Mesenchymal stem cell (in vitro differentiated cells and primary cell): ENCODE results near the gene GPR33.
"Not testable (repeated sequence)": the region's sequence is repeated elsewhere in the genome, so short reads cannot be mapped to it uniquely, and the experiment has no call there.

Experiments used
- DNase-seq: peaks from one replicate; pipeline ENCODE4 v3.0.0-alpha.2; 2013
- H2AFZ ChIP-seq: one replicate; pipeline ENCODE4 v1.6.1; 2013; ENCODE audit warnings: low read depth, mild to moderate bottlenecking, control low read depth, inconsistent platforms, low read length, moderate library complexity
- H2AK5ac ChIP-seq: 2 replicates; pipeline ENCODE4 v1.6.1; 2013; ENCODE audit warnings: low read length, moderate library complexity, mild to moderate bottlenecking, inconsistent platforms; ENCODE audit not compliant: severe bottlenecking
- H2BK120ac ChIP-seq: one replicate; pipeline ENCODE4 v1.6.1; 2013; ENCODE audit warnings: low read depth, mild to moderate bottlenecking, inconsistent platforms, low read length, moderate library complexity
- H2BK12ac ChIP-seq, 2 experiments: one replicate each; pipeline ENCODE4 v1.6.1; 2013; ENCODE audit warnings: inconsistent platforms in 2 of 2, low read length in 2 of 2, mild to moderate bottlenecking in 2 of 2, moderate library complexity in 2 of 2, control low read depth in 1 of 2
- H2BK15ac ChIP-seq: one replicate; pipeline ENCODE4 v1.6.1; 2013; ENCODE audit warnings: mild to moderate bottlenecking, low read depth, inconsistent platforms; ENCODE audit not compliant: poor library complexity, severe bottlenecking
- H2BK5ac ChIP-seq: 2 replicates; pipeline ENCODE4 v1.6.1; 2013; ENCODE audit warnings: low read depth, mild to moderate bottlenecking, low read length, control low read depth, inconsistent platforms; ENCODE audit not compliant: poor library complexity, severe bottlenecking
- H3K14ac ChIP-seq, 2 experiments: one replicate each; pipeline ENCODE4 v1.6.1; 2013; ENCODE audit warnings: inconsistent platforms in 2 of 2, low read length in 2 of 2, control low read depth in 1 of 2, mild to moderate bottlenecking in 1 of 2, moderate library complexity in 1 of 2
- H3K18ac ChIP-seq, 2 experiments: one replicate each; pipeline ENCODE4 v1.6.1; 2013; ENCODE audit warnings: inconsistent platforms in 2 of 2, low read length in 2 of 2, control low read depth in 1 of 2, low read depth in 1 of 2, mild to moderate bottlenecking in 1 of 2
- H3K23ac ChIP-seq, 2 experiments: one replicate each; pipeline ENCODE4 v1.6.1; 2013; ENCODE audit warnings: inconsistent platforms in 2 of 2, low read length in 2 of 2, mild to moderate bottlenecking in 2 of 2, moderate library complexity in 2 of 2, control low read depth in 1 of 2
- H3K27ac ChIP-seq: 2 replicates; pipeline ENCODE4 v1.5.1; 2013; ENCODE audit warnings: mild to moderate bottlenecking, moderate library complexity, low read length, control low read depth, inconsistent platforms; ENCODE audit not compliant: poor library complexity, severe bottlenecking
- H3K27me3 ChIP-seq, 2 experiments: 2 replicates each; pipeline versions ENCODE4 v1.6.1 to v1.7.0; 2013; ENCODE audit warnings: low read length in 2 of 2, mild to moderate bottlenecking in 2 of 2, moderate library complexity in 2 of 2, control low read depth in 1 of 2, inconsistent platforms in 1 of 2; ENCODE audit not compliant: control insufficient read depth in 1 of 2, insufficient read depth in 1 of 2
- H3K36me3 ChIP-seq, 2 experiments: 2 replicates each; pipeline versions ENCODE4 v1.6.1 to v1.7.0; 2013; ENCODE audit warnings: low read length in 2 of 2, control low read depth in 1 of 2, inconsistent platforms in 1 of 2, low read depth in 1 of 2, mild to moderate bottlenecking in 1 of 2; ENCODE audit not compliant: insufficient read depth in 2 of 2, control insufficient read depth in 1 of 2
- H3K4ac ChIP-seq, 2 experiments: one replicate each; pipeline ENCODE4 v1.6.1; 2013; ENCODE audit warnings: inconsistent platforms in 2 of 2, low read length in 2 of 2, mild to moderate bottlenecking in 2 of 2, moderate library complexity in 2 of 2, control low read depth in 1 of 2, low read depth in 1 of 2
- H3K4me1 ChIP-seq: 2 replicates; pipeline ENCODE4 v1.6.1; 2013; ENCODE audit warnings: low read depth, low read length, control low read depth; ENCODE audit not compliant: control insufficient read depth, insufficient read depth
- H3K4me2 ChIP-seq: 2 replicates; pipeline ENCODE4 v1.6.1; 2013; ENCODE audit warnings: low read length, mild to moderate bottlenecking, inconsistent platforms; ENCODE audit not compliant: poor library complexity, severe bottlenecking
- H3K4me3 ChIP-seq, 2 experiments: 2 replicates each; pipeline versions ENCODE4 v1.5.1 to v1.7.0; 2013; ENCODE audit warnings: low read length in 2 of 2, mild to moderate bottlenecking in 2 of 2, control low read depth in 1 of 2, low read depth in 1 of 2; ENCODE audit not compliant: insufficient read depth in 1 of 2
- H3K79me1 ChIP-seq: replicated peaks from 2 replicates; pipeline ENCODE4 v1.6.1; 2013; ENCODE audit warnings: mild to moderate bottlenecking, control low read depth, low read length, inconsistent platforms; ENCODE audit not compliant: poor library complexity, severe bottlenecking
- H3K9ac ChIP-seq: 2 replicates; pipeline ENCODE4 v1.7.0; 2013; ENCODE audit warnings: mild to moderate bottlenecking, low read length, moderate library complexity
- H3K9me3 ChIP-seq: 2 replicates; pipeline ENCODE4 v1.7.0; 2013; ENCODE audit warnings: mild to moderate bottlenecking, low read length; ENCODE audit not compliant: control insufficient read depth
- H4K8ac ChIP-seq: one replicate; pipeline ENCODE4 v1.6.1; 2013; ENCODE audit warnings: inconsistent platforms, mild to moderate bottlenecking, low read length, moderate library complexity
- H4K91ac ChIP-seq: one replicate; pipeline ENCODE4 v1.6.1; 2013; ENCODE audit warnings: mild to moderate bottlenecking, low read length, inconsistent platforms
- WGBS: methylation state at CpG from one replicate; pipeline ENCODE4 v1.1.7; 2013; ENCODE audit warnings: mixed read lengths; 5-methylcytosine and 5-hydroxymethylcytosine counted together

GPR33 gene

GRCh38 chr14:31437045-31437691, 50.7 kb downstream of the GPR33 start:
- not testable (repeated sequence) for H2BK120ac ChIP-seq, H3K79me1 ChIP-seq, H3K36me3 ChIP-seq, H3K23ac ChIP-seq, H3K18ac ChIP-seq, H3K14ac ChIP-seq, H2AK5ac ChIP-seq, H2BK5ac ChIP-seq, H2AFZ ChIP-seq, DNase-seq, H4K91ac ChIP-seq, H3K4me1 ChIP-seq, H3K4me3 ChIP-seq, H2BK15ac ChIP-seq, H3K4me2 ChIP-seq, H3K27ac ChIP-seq, H3K27me3 ChIP-seq, H3K9me3 ChIP-seq, H4K8ac ChIP-seq, H3K4ac ChIP-seq, H2BK12ac ChIP-seq, H3K9ac ChIP-seq
- 97% methylated on average over 13 of the region's 45 CpGs for WGBS

- H3K4me2 ChIP-seq = no peak overlapping the region
- H3K27me3 ChIP-seq = no peaks in the 10 kb centered on the region
- no peak overlapping the region for H2AK5ac ChIP-seq
- H3K4me3 ChIP-seq = no peak overlapping the region
- no peak overlapping the region for H3K23ac ChIP-seq
- no peaks in the 10 kb centered on the region for H3K36me3 ChIP-seq
- no peak overlapping the region for H3K4ac ChIP-seq
- H2BK5ac ChIP-seq = no peak overlapping the region
- no peaks in the 10 kb centered on the region for H3K4me1 ChIP-seq
- no peak overlapping the region for H3K14ac ChIP-seq
- no peaks in the 10 kb centered on the region for H3K79me1 ChIP-seq
- no peak overlapping the region for H2BK12ac ChIP-seq
- H3K9me3 ChIP-seq = peaks cover 6% of the 10 kb centered on the region
- no peak overlapping the region for H3K18ac ChIP-seq
- no peak overlapping the region for H2BK15ac ChIP-seq
- no peak overlapping the region for H4K91ac ChIP-seq
- DNase-seq = no peak
- H3K27ac ChIP-seq = no peak overlapping the region
- H2BK120ac ChIP-seq = no peak overlapping the region
- no peak overlapping the region for H3K9ac ChIP-seq
- H4K8ac ChIP-seq = no peak overlapping the region
- H2AFZ ChIP-seq = no peak overlapping the region
Observed at GRCh38 chr14:31435276-31435675, 52.6 kb downstream of the GPR33 start.
